Epidermal melanocyte (primary cell): ENCODE results near the gene CATSPER1.

Experiments used
- DNase-seq: peaks from one replicate; pipeline ENCODE4 v3.0.0; 2011; ENCODE audit warnings: low spot score; ENCODE audit not compliant: insufficient read length

The CATSPER1 gene

GRCh38 chr11:66003291-66003690 is 23.0 kb downstream of the CATSPER1 start:
- DNase-seq: no peak

- DNase-seq: no peak
Observed at GRCh38 chr11:66002648-66003225, 23.5 kb downstream of the CATSPER1 start.

- DNase-seq: peak; percentile 95
Observed at GRCh38 chr11:66001942-66002647, 24.2 kb downstream of the CATSPER1 start, which contains the start of the genes BANF1 and EIF1AD. Gene BANF1 (plus strand): TSS chr11:66002503. CDS start chr11:66003251, 748 bp downstream. Gene EIF1AD (minus strand): TSS chr11:66002157. CDS start chr11:66000389, 1,768 bp downstream.

GRCh38 chr11:65997286-65997685 is 29.0 kb downstream of the CATSPER1 start:
- no peak for DNase-seq

- DNase-seq: no peak
Observed at GRCh38 chr11:65992056-65992455, 34.2 kb downstream of the CATSPER1 start.

GRCh38 chr11:65988791-65989592 is 37.3 kb downstream of the CATSPER1 start:
- peak; percentile 94 for DNase-seq

GRCh38 chr11:65987336-65987735 is 38.9 kb downstream of the CATSPER1 start:
- DNase-seq: no peak

GRCh38 chr11:65983589-65983987 is 42.7 kb downstream of the CATSPER1 start:
- no peak for DNase-seq

- DNase-seq: no peak
Observed at GRCh38 chr11:65982824-65983588, 43.3 kb downstream of the CATSPER1 start.

- no peak for DNase-seq
Observed at GRCh38 chr11:65981972-65982823, 44.1 kb downstream of the CATSPER1 start.

- no peak for DNase-seq
Observed at GRCh38 chr11:65981101-65981740, 45.1 kb downstream of the CATSPER1 start.

GRCh38 chr11:65979261-65979759 is 47.0 kb downstream of the CATSPER1 start:
- DNase-seq: no peak

- no peak for DNase-seq
Observed at GRCh38 chr11:65978391-65979238, 47.7 kb downstream of the CATSPER1 start.

GRCh38 chr11:65977621-65978390 is 48.5 kb downstream of the CATSPER1 start:
- no peak for DNase-seq

- DNase-seq: no peak
Observed at GRCh38 chr11:65976216-65977176, 49.8 kb downstream of the CATSPER1 start.

GRCh38 chr11:65975771-65976170 is 50.5 kb downstream of the CATSPER1 start:
- no peak for DNase-seq
